Sigmoid colon (tissue), 4 donors: ENCODE results near the gene PRTG.

Experiments
- CTCF ChIP-seq, 4 experiments: fragments of 450-650 bp in 3 of 4; fragments of 200-600 bp in 1 of 4; IDR thresholded peaks; one replicate each; pipeline ENCODE4 v1.5.1; 2016 to 2019; ENCODE audit warnings: antibody characterized with exemption in 4 of 4, mild to moderate bottlenecking in 3 of 4, moderate library complexity in 2 of 4
- EP300 ChIP-seq, 4 donors: sonication (generic); formaldehyde crosslinking; IDR thresholded peaks; one replicate each; pipeline ENCODE4 v1.6.1; 2017; ENCODE audit warnings: antibody characterized with exemption in 4 of 4
- POLR2A ChIP-seq, 2 donors: fragments of 450-650 bp; IDR thresholded peaks; one replicate each; pipeline ENCODE4 v1.6.1; 2016; ENCODE audit warnings: antibody characterized with exemption in 2 of 2, mild to moderate bottlenecking in 2 of 2, moderate library complexity in 2 of 2
- POLR2AphosphoS5 ChIP-seq, 4 donors: sonication (generic); formaldehyde crosslinking; IDR thresholded peaks; one replicate each; pipeline ENCODE4 v1.6.1; 2017; ENCODE audit warnings: antibody characterized with exemption in 4 of 4

- TF ChIP-seq POLR2A (IDR thresholded peaks at IDR 0.05) (no peak), POLR2AphosphoS5 (IDR thresholded peaks at IDR 0.05) (no peak), CTCF (IDR thresholded peaks at IDR 0.05) (no peak), EP300 (IDR thresholded peaks at IDR 0.05) (no peak)
Measured at GRCh38 chr15:55669270-55669669, 73.7 kb downstream of the PRTG start.
